Muscle of back (tissue), 11 donors: ENCODE data around the gene STK32B. TPM values are rescaled to one million over a fixed set of nuclear protein-coding genes. Genes with fewer than 3 reads are reported as not detected.
"Not testable (repeated sequence)": the region's sequence is repeated elsewhere in the genome, so short reads cannot be mapped to it uniquely, and the experiment has no call there.

Source experiments
- DNase-seq, 3 donors: peaks; one replicate each; pipeline versions ENCODE4 v3.0.0 to v3.0.0-alpha.2; 2013
- polyA plus RNA-seq, 10 donors: library from polyadenylated mRNA; unstranded; fragments of 120-200 nt; gene quantifications; one replicate each; pipeline ENCODE4 v1.2.1, GENCODE V29; 2013; ENCODE audit not compliant: insufficient read length in 10 of 10

The STK32B gene
- polyA plus RNA-seq, 10 donors, result 5.6 to 13.3 (median 7.3) TPM

GRCh38 chr4:5158825-5159224 lies 107.5 kb downstream of the STK32B start:
- DNase-seq, result no peak

GRCh38 chr4:5160668-5161067 lies 109.4 kb downstream of the STK32B start:
- DNase-seq, result no peak

- no peak for DNase-seq
Measured at GRCh38 chr4:5162909-5163508, 111.7 kb downstream of the STK32B start.

- no peak for DNase-seq
Measured at GRCh38 chr4:5164221-5164912, 113.1 kb downstream of the STK32B start.

- DNase-seq, result peak in 1 of 3 donors; percentile 59
Measured at GRCh38 chr4:5165420-5166369, 114.4 kb downstream of the STK32B start.

GRCh38 chr4:5166377-5166776 lies 115.1 kb downstream of the STK32B start:
- DNase-seq, result no peak

- DNase-seq, result no peak
Measured at GRCh38 chr4:5168891-5169290, 117.6 kb downstream of the STK32B start.

- DNase-seq, result not testable (repeated sequence)
Measured at GRCh38 chr4:5175836-5176235, 124.6 kb downstream of the STK32B start.

- no peak for DNase-seq
Measured at GRCh38 chr4:5184606-5185005, 133.3 kb downstream of the STK32B start.

GRCh38 chr4:5185551-5185950 lies 134.3 kb downstream of the STK32B start:
- no peak for DNase-seq

GRCh38 chr4:5186271-5187064 lies 135.2 kb downstream of the STK32B start:
- no peak for DNase-seq

GRCh38 chr4:5188130-5188529 lies 136.8 kb downstream of the STK32B start:
- no peak for DNase-seq

- no peak for DNase-seq
Measured at GRCh38 chr4:5191831-5192230, 140.6 kb downstream of the STK32B start.

- DNase-seq, result no peak
Measured at GRCh38 chr4:5192271-5192670, 141.0 kb downstream of the STK32B start.

GRCh38 chr4:5192678-5193077 lies 141.4 kb downstream of the STK32B start:
- DNase-seq, result no peak

GRCh38 chr4:5198656-5199541 lies 147.6 kb downstream of the STK32B start:
- no peak for DNase-seq

- no peak for DNase-seq
Measured at GRCh38 chr4:5199912-5200311, 148.6 kb downstream of the STK32B start.

- DNase-seq, result peak in 2 of 3 donors; percentile 26 to 54
Measured at GRCh38 chr4:5200513-5200912, 149.2 kb downstream of the STK32B start.

- no peak for DNase-seq
Measured at GRCh38 chr4:5203309-5203992, 152.2 kb downstream of the STK32B start.

- peak in 2 of 3 donors; percentile 16 to 43 for DNase-seq
Measured at GRCh38 chr4:5203993-5204310, 152.7 kb downstream of the STK32B start.
